ENCODE measurements around the gene WDR48. TPM values are rescaled to one million over a fixed set of nuclear protein-coding genes. Genes with fewer than 3 reads are reported as not detected.

The WDR48 gene
- total and polyA plus RNA-seq, 9 of the 15 experiments (the other 6 are each of a cell fraction or from before 2014, with no cell fraction given), result 26.6 to 70.6 (median 48.0) TPM

- DNase-seq (ENCODE audit: extremely low read depth in 1 of 4, low spot score in 3 of 4) (no peak), ATAC-seq (no peak), FAIRE-seq (no peak)
- intact Hi-C loops (cut with micrococcal nuclease), result loop anchor here (5.0 kb wide), 2 partner anchors 78 to 248 kb away; no protein-coding TSS in a partner anchor
- no peak for TF ChIP-seq CREB3 (tag; conservative IDR thresholded peaks at IDR 0.05; ENCODE audit: low read depth)
- ChIA-PET CTCF (ENCODE audit: low intra/inter-chr PET ratio) (interaction anchor here (0.9 to 1.1 kb wide), 2 partner anchors 159 to 160 kb away, joined by 3 read pairs; no protein-coding TSS in a partner anchor), POLR2A (interaction anchor here (0.6 to 4.1 kb wide), 6 partner anchors 12 to 57 kb away, joined by 3 to 21 read pairs (median 4); no protein-coding TSS in a partner anchor)
- H2AFZ ChIP-seq (ENCODE audit: low read depth, low read length), result no peak overlapping the region
- no peak overlapping the region; a peak in 1 of 4 replicates for H3K9ac ChIP-seq (ENCODE audit: insufficient read depth in 1 of 2, low read depth in 2 of 2, low read length in 2 of 2)
- 40% methylated on average over 7 of the region's 7 CpGs for WGBS (ENCODE audit: insufficient coverage, low coverage, missing lambda C conversion rate)
- H3K4me1 ChIP-seq (replicated peaks in 1 of 2; ENCODE audit: control insufficient read depth in 2 of 2, insufficient read depth in 2 of 2, low read length in 2 of 2), result no peaks in the 10 kb centered on the region
- H3K27ac ChIP-seq (ENCODE audit: extremely low read depth, low read depth, low read length), result no peak overlapping the region
- H3K4me2 ChIP-seq (ENCODE audit: insufficient read depth, low read length), result no peak overlapping the region
- no peaks in the 10 kb centered on the region for H3K79me2 ChIP-seq (ENCODE audit: control insufficient read depth, insufficient read depth, low read length)
- no TSS peak for BruUV-seq (replicated peaks)
- H3K9me1 ChIP-seq (ENCODE audit: control insufficient read depth, insufficient read depth, low read length), result no peaks in the 10 kb centered on the region
- no peak overlapping the region for H3K4me3 ChIP-seq
- no peaks in the 10 kb centered on the region for H3K9me3 ChIP-seq (replicated peaks; ENCODE audit: control insufficient read depth, insufficient read depth, low read depth, low read length)
- no peaks in the 10 kb centered on the region for H4K20me1 ChIP-seq (replicated peaks; ENCODE audit: control insufficient read depth, insufficient read depth, low read length)
- H3K36me3 ChIP-seq (ENCODE audit: control insufficient read depth, insufficient read depth, low read length), result no peaks in the 10 kb centered on the region
- in situ Hi-C loops (cut with MboI), result loop anchor here (5.0 to 10.0 kb wide), 3 partner anchors 58 to 256 kb away; partner anchors contain the start of gene SLC25A38
- H3K27me3 ChIP-seq (ENCODE audit: control insufficient read depth in 2 of 2, insufficient read depth in 2 of 2, low read length in 2 of 2), result no peaks in the 10 kb centered on the region
Observed at GRCh38 chr3:39128951-39129350, 77.1 kb downstream of the WDR48 start.

GRCh38 chr3:39130026-39130425 is 78.2 kb downstream of the WDR48 start:
- Histone ChIP-seq H3K79me2 (ENCODE audit: control insufficient read depth, insufficient read depth, low read length) (no peaks in the 10 kb centered on the region), H3K4me2 (ENCODE audit: insufficient read depth, low read length) (no peak overlapping the region), H2AFZ (ENCODE audit: low read depth, low read length) (no peak overlapping the region), H4K20me1 (replicated peaks; ENCODE audit: control insufficient read depth, insufficient read depth, low read length) (no peaks in the 10 kb centered on the region), H3K27me3 (ENCODE audit: control insufficient read depth in 2 of 2, insufficient read depth in 2 of 2, low read length in 2 of 2) (peaks cover 0 to 5% of the 10 kb centered on the region in 2 experiments; a peak in 1 of 5 replicates), H3K9me3 (replicated peaks; ENCODE audit: control insufficient read depth, insufficient read depth, low read depth, low read length) (no peaks in the 10 kb centered on the region), H3K36me3 (ENCODE audit: control insufficient read depth, insufficient read depth, low read length) (no peaks in the 10 kb centered on the region), H3K9me1 (ENCODE audit: control insufficient read depth, insufficient read depth, low read length) (no peaks in the 10 kb centered on the region), H3K4me1 (replicated peaks in 1 of 2; ENCODE audit: control insufficient read depth in 2 of 2, insufficient read depth in 2 of 2, low read length in 2 of 2) (no peaks in the 10 kb centered on the region), H3K27ac (ENCODE audit: extremely low read depth, low read depth, low read length) (no peak overlapping the region), H3K4me3 (no peak overlapping the region), H3K9ac (ENCODE audit: insufficient read depth in 1 of 2, low read depth in 2 of 2, low read length in 2 of 2) (no peak overlapping the region)
- DNase-seq (ENCODE audit: extremely low read depth in 1 of 4, low spot score in 3 of 4) (no peak), ATAC-seq (no peak), FAIRE-seq (no peak)
- in situ Hi-C loops (cut with MboI) (no loop called here), intact Hi-C loops (cut with micrococcal nuclease) (no loop called here)
- CTCF ChIA-PET (ENCODE audit: low intra/inter-chr PET ratio), result no interaction called here
- no TSS peak for BruUV-seq (replicated peaks)
- WGBS (ENCODE audit: insufficient coverage, low coverage, missing lambda C conversion rate), result 36% methylated on average over 6 of the region's 6 CpGs
- POLR2A ChIA-PET, result interaction anchor here (0.7 to 1.8 kb wide), 3 partner anchors 12 to 24 kb away, joined by 3 to 4 read pairs (median 3); no protein-coding TSS in a partner anchor
- TF ChIP-seq POLR2G (IDR thresholded peaks at IDR 0.05; ENCODE audit: low read depth, low read length) (no peak), ERF (CRISPR knock-in tag; IDR thresholded peaks at IDR 0.05) (no peak), ZNF639 (CRISPR knock-in tag; conservative IDR thresholded peaks at IDR 0.05 in 1 of 2, IDR thresholded peaks at IDR 0.05 in 1 of 2) (no peak), ARID2 (IDR thresholded peaks at IDR 0.05) (no peak), NFE2 (IDR thresholded peaks at IDR 0.05; ENCODE audit: low read depth) (no peak), BDP1 (IDR thresholded peaks at IDR 0.05; ENCODE audit: insufficient read depth, insufficient read length) (no peak), EP300 (IDR thresholded peaks at IDR 0.05; ENCODE audit: low read length) (no peak), ZNF717 (CRISPR knock-in tag; IDR thresholded peaks at IDR 0.05) (no peak), SAFB (IDR thresholded peaks at IDR 0.05; ENCODE audit: borderline replicate concordance, low read depth, low read length) (no peak), KAT7 (CRISPR knock-in tag; IDR thresholded peaks at IDR 0.05; ENCODE audit: borderline replicate concordance) (no peak), HDAC1 (IDR thresholded peaks at IDR 0.05) (no peak), NONO (IDR thresholded peaks at IDR 0.05; ENCODE audit: low read depth in 2 of 2, low read length in 1 of 2) (no peak), GTF2A2 (tag; IDR thresholded peaks at IDR 0.05) (no peak)
